ENCODE results near the gene PSMB2.

PSMB2 gene

DNA sequence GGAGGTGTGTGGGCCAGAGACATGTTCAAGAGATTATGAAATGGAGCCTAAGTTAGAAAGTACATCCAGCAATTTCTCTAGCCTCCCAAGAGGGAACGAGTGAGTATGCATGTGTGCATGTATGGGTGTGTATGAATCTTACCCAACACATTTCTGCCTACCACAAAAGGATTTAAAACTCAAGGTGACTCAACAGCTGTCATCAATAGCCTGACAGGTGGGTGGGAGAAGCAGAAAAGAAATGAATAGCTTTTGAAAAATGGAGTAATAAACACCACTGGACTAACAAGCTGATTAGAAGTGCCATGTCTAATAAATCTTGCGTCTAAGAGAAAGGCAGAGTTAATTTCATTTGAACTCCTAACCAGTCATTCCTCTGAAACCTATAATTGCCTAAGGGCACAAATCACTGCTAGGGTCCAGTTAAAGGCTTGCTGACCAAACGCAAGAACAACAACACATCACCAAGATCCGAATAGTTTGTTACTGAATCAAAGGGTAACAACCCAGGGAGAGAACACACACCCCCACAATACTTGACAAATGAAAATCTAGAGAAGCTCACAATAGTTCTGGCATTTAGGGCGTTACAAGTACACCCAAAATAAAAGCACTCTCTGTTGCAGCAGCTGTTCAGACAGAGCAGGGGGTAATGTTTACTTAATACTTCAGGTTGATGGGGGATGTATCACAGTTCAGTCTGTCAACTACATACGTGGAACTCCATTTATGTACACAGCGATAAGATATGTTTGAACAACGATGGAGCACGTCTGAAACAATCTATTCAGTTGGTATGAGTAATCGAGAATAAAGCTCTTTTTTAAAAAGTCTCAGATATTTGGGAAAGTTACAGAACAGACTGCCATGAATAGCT, 85.5 kb downstream of the PSMB2 start:
- DNase-seq: no peak

GRCh38 chr1:35555212-35555584, 86.1 kb downstream of the PSMB2 start:
- no peak for DNase-seq

DNA sequence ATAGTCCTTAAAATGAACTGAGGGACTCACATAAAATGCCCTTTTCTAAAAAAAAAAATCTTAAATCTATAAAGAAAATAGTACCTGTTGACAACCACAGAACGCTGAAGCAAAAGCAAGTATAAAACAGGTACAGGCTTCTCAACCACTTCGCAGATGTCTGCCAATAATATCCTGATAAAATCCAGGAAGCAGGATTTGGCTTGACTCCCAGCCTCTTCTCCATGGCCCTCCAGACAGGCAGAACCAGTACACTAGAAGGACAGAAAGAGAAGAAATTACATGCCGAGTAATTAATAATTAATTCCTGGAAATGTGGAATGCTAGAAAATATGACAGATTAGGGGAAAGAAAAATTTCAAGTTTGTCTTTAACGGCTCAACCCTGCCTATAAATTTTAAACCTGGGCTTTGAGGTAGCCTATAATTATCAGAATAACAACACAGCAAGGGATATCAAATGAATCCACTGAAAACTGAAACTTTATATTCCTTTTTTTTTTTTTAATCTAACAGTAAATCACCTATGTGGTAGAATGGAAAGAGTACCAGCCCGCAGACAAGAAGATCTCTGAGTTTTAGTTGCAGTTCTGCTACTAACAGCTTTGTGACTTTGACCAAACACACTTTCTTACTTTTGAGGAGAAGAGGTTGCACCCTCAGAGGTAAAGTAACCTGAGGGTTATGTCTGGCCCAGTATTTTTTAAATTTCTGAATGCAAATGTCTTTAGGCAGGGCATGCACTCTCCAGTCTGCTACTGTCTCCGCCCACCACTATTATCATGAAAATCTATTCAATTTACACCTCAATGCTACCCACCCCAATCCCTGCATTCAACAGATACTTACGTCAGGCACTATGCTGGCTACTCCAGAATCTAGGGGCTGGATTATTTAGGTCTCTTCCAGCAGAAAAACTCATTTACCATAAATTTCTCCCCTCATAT, 86.8 kb downstream of the PSMB2 start:
- DNase-seq: no peak

GRCh38 chr1:35553851-35554250, 87.5 kb downstream of the PSMB2 start:
- no peak for DNase-seq
